Activated CD4-positive, alpha-beta T cell treated with anti-CD3 and anti-CD28 coated beads, Interleukin-2, Interleukin-6, amounts not matched to agents 100 ng/mL and 50 ng/mL, durations not matched to agents 16 hours and 8 hours (primary cell): ENCODE measurements around the gene NLRP11.

Experiments used
- DNase-seq: peaks from one replicate; pipeline ENCODE4 v3.0.0-alpha.2; 2020

The NLRP11 gene

GRCh38 chr19:55831846-55832245 lies at the start of gene NLRP11:
NLRP11 (minus strand) TSS chr19:55831999; CDS start chr19:55818174, 13,825 bp downstream.
- no peak for DNase-seq

DNA sequence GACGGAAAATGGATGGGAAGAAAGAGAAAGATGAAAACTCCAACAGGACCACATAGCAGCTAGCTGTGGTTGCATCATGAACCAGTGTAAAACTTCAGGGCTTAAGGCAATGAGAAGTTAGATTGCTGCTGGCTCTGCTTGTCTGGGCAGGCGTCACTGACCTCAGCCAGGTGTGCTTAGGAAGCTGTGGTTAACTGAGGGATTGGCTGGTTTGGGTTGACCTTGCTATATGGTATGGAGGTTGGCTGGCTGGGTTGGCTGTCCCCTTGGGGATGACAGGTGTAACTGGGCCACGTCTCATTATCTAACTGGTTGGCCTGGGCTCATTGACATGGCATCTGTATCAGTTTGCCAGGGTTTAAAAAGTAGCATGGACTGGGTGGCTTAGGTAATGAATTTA lies 45.4 kb upstream of the NLRP11 start:
- no peak for DNase-seq

- DNase-seq = no peak
Observed at GRCh38 chr19:55870736-55871135, 38.9 kb upstream of the NLRP11 start.

DNA sequence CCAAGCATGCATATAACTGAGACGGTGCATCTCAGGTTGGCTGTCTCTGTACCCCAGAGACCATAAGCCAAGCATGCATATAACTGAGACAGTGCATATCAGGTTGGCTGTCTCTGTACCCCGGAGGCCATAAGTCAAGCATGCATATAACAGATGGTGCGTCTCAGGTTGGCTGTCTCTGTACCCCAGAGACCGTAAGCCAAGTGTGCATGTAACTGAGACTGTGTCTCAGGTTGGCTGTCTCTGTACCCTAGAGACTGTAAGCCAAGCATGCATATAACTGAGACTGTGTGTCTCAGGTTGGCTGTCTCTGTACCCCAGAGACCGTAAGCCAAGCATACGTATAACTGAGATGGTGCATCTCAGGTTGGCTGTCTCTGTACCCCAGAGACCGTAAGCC lies 35.3 kb upstream of the NLRP11 start:
- no peak for DNase-seq

DNA sequence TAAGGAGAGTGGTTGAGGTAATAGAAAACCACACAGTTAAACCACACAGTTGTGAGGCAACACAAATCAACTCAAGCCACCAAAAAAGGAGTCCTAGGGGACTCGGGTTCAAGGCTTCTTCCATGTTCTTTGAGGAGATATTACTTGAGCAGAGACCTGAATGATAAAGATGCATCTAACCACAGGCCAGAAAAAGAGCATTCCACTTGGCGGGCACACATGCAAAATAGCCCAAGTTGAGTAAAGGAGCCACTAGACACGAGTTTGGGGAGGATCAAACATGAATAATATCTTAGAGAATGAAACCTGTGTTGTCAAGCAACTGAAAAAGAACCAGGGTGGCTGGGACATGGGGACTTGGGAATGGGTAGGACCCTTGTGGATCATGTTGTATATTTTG lies 34.7 kb upstream of the NLRP11 start:
- no peak for DNase-seq

- DNase-seq = no peak
Observed at GRCh38 chr19:55858969-55859368, 27.2 kb upstream of the NLRP11 start.

DNA sequence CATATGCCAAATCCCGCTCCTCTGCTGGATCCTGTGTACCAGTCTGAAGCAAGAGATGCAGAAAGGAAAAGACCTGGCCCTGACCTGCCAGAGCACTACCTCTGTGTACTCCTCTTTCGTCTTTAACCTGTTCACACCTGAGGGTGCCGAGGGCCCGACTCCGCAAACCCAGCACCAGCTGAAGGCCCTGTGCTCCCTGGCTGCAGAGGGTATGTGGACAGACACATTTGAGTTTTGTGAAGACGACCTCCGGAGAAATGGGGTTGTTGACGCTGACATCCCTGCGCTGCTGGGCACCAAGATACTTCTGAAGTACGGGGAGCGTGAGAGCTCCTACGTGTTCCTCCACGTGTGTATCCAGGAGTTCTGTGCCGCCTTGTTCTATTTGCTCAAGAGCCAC lies 26.6 kb upstream of the NLRP11 start:
- DNase-seq = no peak

DNA sequence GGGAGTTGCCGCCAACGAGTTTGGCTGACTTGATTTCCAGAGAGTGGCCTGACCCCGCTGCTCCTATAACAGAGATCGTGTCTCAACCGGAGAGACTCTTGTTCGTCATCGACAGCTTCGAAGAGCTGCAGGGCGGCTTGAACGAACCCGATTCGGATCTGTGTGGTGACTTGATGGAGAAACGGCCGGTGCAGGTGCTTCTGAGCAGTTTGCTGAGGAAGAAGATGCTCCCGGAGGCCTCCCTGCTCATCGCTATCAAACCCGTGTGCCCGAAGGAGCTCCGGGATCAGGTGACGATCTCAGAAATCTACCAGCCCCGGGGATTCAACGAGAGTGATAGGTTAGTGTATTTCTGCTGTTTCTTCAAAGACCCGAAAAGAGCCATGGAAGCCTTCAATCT lies 26.2 kb upstream of the NLRP11 start:
- DNase-seq = no peak

DNA sequence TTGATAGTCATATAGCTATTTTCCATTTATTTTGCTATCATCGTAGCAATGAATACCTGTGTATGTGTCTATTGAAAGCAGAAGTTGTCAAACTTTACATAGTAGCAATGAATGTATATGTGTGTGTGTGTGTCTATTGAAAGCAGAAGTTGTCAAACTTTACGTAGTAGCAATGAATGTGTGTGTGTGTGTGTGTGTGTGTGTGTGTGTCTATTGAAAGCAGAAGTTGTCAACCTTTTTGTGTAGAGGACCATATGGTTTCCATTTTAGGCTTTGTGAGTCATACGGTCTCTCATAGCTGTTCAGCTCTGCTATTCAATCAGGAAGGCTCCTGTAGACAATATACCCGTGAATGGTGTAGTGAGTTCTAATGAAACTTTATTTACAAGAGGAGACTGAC lies 25.4 kb upstream of the NLRP11 start:
- DNase-seq = no peak

DNA sequence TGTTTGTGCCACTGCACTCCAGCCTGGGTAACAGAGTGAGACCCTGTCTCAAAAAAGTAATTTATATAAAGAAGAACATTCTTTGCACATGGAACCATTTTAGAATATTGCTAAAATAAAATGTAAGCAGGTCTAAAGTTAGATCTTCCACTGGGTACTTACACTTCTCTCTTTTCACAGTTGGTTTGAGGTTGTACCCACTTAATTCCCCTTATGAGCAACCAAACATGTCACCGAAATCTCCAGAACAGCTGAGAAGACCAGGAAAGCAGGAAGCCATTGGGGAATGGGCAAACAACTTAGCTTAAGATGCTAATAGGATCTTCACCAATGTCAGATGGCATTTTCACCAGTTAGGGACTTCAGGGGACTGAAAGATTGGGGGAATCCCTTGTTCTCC lies 23.4 kb upstream of the NLRP11 start:
- DNase-seq = no peak

DNA sequence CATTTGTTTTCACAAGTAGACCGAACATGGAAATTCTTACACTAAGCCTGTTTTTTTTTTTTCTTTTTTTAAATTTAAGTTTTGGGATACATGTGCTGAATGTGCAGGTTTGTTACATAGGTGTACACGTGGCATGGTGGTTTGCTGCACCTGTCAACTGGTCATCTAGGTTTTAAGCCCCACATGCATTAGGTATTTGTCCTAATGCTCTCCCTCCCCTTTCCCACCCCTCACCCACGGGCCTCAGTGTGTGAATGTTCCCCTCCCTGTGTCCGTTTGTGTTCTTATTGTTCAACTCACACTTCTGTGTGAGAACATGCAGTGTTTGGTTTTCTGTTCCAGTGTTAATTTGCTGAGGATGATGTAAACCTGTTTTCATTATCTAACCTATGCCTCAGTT lies 7.1 kb upstream of the NLRP11 start:
- no peak for DNase-seq

DNA sequence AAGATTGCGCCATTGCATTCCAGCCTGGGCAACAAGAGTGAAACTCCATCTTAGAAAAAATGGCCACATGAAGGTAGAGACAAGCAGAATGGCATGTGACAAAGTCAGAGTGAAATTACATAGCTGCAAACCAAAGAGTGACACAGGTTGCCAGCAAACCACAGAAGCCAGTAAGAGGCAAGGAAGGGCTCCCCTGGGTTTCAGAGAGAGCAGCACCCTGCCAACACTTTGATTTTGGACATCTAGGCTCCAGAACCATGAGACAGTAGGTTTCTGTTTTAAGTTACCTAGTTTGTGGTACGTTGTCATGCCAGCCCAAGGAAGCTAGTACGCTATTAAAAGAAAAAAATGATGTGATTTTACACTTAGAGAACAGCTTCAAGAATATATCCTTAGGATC lies 6.5 kb upstream of the NLRP11 start:
- DNase-seq = no peak

DNA sequence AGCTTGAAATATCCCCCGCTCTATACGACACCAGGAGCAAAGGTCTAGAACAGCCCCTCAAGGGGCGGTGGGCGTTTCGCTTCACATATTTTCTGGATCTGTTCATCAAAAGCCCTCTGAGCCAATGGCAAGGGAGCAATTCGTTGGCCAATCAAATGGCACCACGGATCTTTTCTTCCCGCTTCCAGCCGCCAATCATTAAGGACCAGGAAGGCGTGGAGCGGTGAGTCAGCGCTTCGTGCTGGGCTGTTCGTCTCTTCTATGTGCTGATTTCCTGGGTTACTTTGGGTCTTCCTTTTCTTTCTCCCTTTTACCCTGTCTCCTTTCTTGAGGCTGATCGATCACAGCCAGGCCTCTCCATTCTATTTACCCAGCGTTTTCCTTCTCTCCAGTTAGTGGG lies 4.5 kb upstream of the NLRP11 start, which contains the start of gene NLRP4:
NLRP4 (plus strand) TSS at position 201 of the 400 bp plus-strand sequence. CDS start 15,541 bp downstream, outside the sequence.
- no peak for DNase-seq

GRCh38 chr19:55832676-55833075 lies 877 bp upstream of the NLRP11 start:
- no peak for DNase-seq

DNA sequence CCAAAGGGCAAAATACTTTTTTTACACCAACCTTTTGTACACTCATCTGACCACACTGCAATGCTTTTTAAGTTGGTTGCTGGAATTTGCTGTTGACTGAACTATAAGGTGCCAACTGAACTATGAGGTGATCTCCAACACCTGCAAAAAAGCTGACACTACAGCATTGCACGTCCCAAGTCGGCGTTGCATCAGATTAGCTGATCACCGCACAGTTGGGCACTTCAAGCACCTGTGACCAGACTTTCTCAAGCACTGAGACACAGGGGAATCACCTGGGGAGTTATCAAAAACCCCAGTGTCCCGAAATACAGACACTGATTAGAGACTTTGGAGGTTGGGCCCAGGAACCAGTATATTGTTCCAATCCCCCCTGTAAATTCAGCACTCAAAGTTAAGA lies 1.1 kb downstream of the NLRP11 start:
- DNase-seq = no peak

DNA sequence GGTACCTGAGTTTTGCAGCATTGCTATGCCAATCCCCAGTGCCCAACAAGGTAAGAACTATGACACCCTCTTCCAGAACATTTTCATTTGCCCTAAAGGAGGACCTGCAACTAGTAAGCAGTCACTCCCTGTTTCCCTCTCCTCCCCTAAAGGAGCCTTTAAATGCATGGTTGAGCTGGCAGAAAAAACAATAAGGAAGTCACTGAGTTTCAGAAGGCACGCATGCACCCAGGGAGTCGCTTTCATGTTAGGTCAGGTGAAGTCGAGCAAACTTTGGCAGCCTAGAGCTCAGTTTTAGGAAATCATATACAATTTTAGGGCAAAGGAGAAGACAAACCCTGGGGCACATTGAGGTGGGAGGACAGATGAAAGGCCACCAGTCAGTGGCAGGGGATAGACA lies 11.8 kb downstream of the NLRP11 start:
- no peak for DNase-seq

GRCh38 chr19:55813906-55814305 lies 17.9 kb downstream of the NLRP11 start:
- no peak for DNase-seq

- no peak for DNase-seq
Observed at GRCh38 chr19:55812449-55812848, 19.4 kb downstream of the NLRP11 start.

GRCh38 chr19:55811340-55811739 lies 20.5 kb downstream of the NLRP11 start:
- no peak for DNase-seq

- peak; percentile 51 for DNase-seq
Observed at GRCh38 chr19:55809381-55810058, 22.3 kb downstream of the NLRP11 start.

DNA sequence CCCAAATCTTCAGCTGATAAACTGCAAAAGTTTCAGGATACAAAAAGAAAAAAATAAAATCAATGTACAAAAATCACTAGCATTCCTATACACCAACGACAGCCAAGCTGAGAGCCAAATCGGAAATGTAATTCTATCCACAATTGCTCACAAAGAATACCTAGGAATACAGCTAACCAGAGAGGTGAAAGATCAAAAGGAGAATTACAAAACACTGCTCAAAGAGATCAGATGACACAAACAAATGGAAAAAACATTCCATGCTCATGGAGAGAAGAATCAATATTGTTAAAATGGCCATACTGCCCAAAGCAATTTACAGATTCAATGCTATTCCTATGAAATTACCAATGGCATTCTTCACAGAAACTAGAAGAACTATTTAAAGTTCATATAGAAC lies 29.5 kb downstream of the NLRP11 start:
- no peak for DNase-seq

DNA sequence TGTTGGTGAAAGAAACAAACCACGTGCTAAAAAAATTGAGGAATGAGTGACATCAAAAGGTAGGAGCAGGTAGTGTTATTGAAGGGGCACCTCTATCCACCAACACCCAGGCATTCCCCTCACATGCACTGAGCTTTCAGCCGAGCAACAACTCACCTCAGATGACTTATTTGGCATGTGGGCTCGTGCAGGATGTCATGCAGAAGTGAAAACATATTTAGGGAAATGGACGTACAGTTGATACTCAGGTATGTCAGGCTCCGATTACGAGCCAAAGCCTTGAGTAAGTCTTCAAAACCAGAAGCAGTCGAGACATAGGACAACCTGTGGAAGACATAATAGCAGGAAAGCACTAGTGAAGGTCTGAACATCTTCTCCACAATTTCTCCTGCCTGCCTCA lies 30.4 kb downstream of the NLRP11 start:
- DNase-seq = no peak

- no peak for DNase-seq
Observed at GRCh38 chr19:55795021-55795420, 36.8 kb downstream of the NLRP11 start.

- DNase-seq = no peak
Observed at GRCh38 chr19:55781112-55781511, 50.7 kb downstream of the NLRP11 start.

GRCh38 chr19:55778331-55778730 lies 53.5 kb downstream of the NLRP11 start:
- DNase-seq = no peak
